ENCODE data around the gene PTPRD.

DNA sequence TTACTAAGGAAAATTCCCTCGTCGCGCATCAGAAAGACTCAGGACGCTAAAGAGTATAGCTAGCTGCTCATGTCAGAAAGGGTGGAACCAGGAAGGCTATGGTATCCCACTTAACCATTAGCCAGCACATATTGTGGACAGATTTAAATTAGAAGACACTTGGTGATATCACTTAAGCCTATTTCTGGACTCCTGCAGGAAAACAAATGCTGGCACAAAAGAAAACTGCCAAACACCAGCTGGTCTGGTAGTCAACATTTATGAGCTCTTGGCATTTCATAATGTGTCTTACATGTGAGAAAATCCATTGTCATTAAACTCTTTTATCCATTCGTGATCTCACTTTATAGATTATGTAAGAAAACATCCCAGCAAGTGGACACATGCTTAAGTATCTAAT, 377.4 kb downstream of the PTPRD start:
- TF ChIP-seq POLR2A (IDR thresholded peaks at IDR 0.05; ENCODE audit: borderline replicate concordance, extremely low read depth, insufficient read depth, insufficient read length) (no peak), CTCF (IDR thresholded peaks at IDR 0.05 in 2 of 3, conservative IDR thresholded peaks at IDR 0.05 in 1 of 3; ENCODE audit: borderline replicate concordance in 1 of 3, insufficient read depth in 1 of 3, low read depth in 2 of 3, low read length in 2 of 3) (no peak), POLR2AphosphoS5 (IDR thresholded peaks at IDR 0.05; ENCODE audit: low read depth, low read length) (no peak), EZH2 (IDR thresholded peaks at IDR 0.05) (no peak)
